ENCODE measurements around the gene PDE6H. TPM values are rescaled to one million over a fixed set of nuclear protein-coding genes. Genes with fewer than 3 reads are reported as not detected.

PDE6H gene
- polyA plus RNA-seq (ENCODE audit: insufficient read length in 10 of 10), result not detected
- long read RNA-seq, donor 1, result 0 reads
- long read RNA-seq, donor 2, result 0 reads
- long read RNA-seq, donor 3, result 0 reads
- long read RNA-seq, donor 4, result 0 reads
- long read RNA-seq, donor 5, result 0 reads
- long read RNA-seq, donor 6, result 0 reads
- long read RNA-seq, donor 7, result 0 reads
- long read RNA-seq, donor 8, result 0 reads
- long read RNA-seq, donor 9, result 0 reads

GRCh38 chr12:14972816-14973215 lies at the start of gene PDE6H:
Gene PDE6H, plus strand, starts transcription at chr12:14973042. Its CDS starts 4,971 bp downstream, at chr12:14978013.
- no peak for DNase-seq

- DNase-seq, result no peak
These were observed 48.9 kb upstream of the PDE6H start for GRCh38 chr12:14923944-14924343.

GRCh38 chr12:14924541-14924940 lies 48.3 kb upstream of the PDE6H start:
- DNase-seq, result no peak

GRCh38 chr12:14927267-14927666 lies 45.6 kb upstream of the PDE6H start:
- DNase-seq, result no peak

- DNase-seq, result peak; percentile 30 to 83 (median 62)
These were observed 43.9 kb upstream of the PDE6H start for GRCh38 chr12:14928931-14929330.

- DNase-seq, result no peak
These were observed 42.5 kb upstream of the PDE6H start for GRCh38 chr12:14930299-14930698.

- no peak for DNase-seq
These were observed 41.5 kb upstream of the PDE6H start for GRCh38 chr12:14931359-14931758.

GRCh38 chr12:14931791-14932560 lies 40.9 kb upstream of the PDE6H start:
- no peak for DNase-seq

GRCh38 chr12:14934511-14934910 lies 38.3 kb upstream of the PDE6H start:
- no peak for DNase-seq

- no peak for DNase-seq
These were observed 37.8 kb upstream of the PDE6H start for GRCh38 chr12:14935031-14935430.

- DNase-seq, result no peak
These were observed 36.5 kb upstream of the PDE6H start for GRCh38 chr12:14936224-14936861.

- DNase-seq, result no peak
These were observed 35.8 kb upstream of the PDE6H start for GRCh38 chr12:14937014-14937413.

- no peak for DNase-seq
These were observed 35.2 kb upstream of the PDE6H start for GRCh38 chr12:14937689-14938088.

GRCh38 chr12:14938301-14938700 lies 34.5 kb upstream of the PDE6H start, which contains the start of gene ERP27:
Gene ERP27, minus strand, starts transcription at chr12:14938537. Its CDS starts 29 bp downstream, at chr12:14938508.
- DNase-seq, result no peak

GRCh38 chr12:14941369-14941768 lies 31.5 kb upstream of the PDE6H start:
- no peak for DNase-seq

- DNase-seq, result no peak
These were observed 30.5 kb upstream of the PDE6H start for GRCh38 chr12:14942196-14942931.

GRCh38 chr12:14946162-14946561 lies 26.7 kb upstream of the PDE6H start:
- DNase-seq, result no peak

GRCh38 chr12:14946861-14947260 lies 26.0 kb upstream of the PDE6H start:
- no peak for DNase-seq

- peak; percentile 51 to 78 (median 73) for DNase-seq
These were observed 24.2 kb upstream of the PDE6H start for GRCh38 chr12:14948672-14949071.

GRCh38 chr12:14949631-14950030 lies 23.2 kb upstream of the PDE6H start:
- DNase-seq, result no peak

GRCh38 chr12:14950421-14950820 lies 22.4 kb upstream of the PDE6H start:
- DNase-seq, result no peak
